TTC549 (cell line): ENCODE data around the gene FBXL4.

Experiments used
- FAIRE-seq: peaks from 2 replicates; lab custom pipeline; 2012; peaks lifted over from hg19 to GRCh38; lab: Jason Lieb, UNC

The FBXL4 gene

GRCh38 chr6:98838975-98839374 is 108.8 kb downstream of the FBXL4 start:
- no peak for FAIRE-seq

- FAIRE-seq: no peak
These were observed 109.7 kb downstream of the FBXL4 start for GRCh38 chr6:98838032-98838431.

GRCh38 chr6:98836962-98837944 is 110.5 kb downstream of the FBXL4 start:
- FAIRE-seq: no peak

GRCh38 chr6:98836025-98836961 is 111.5 kb downstream of the FBXL4 start:
- FAIRE-seq: no peak

GRCh38 chr6:98835149-98836024 is 112.4 kb downstream of the FBXL4 start:
- no peak for FAIRE-seq

- FAIRE-seq: no peak
These were observed 113.4 kb downstream of the FBXL4 start, which contains the start of gene POU3F2 for GRCh38 chr6:98834060-98835031. POU3F2 (plus strand) TSS chr6:98834574; CDS start chr6:98834874, 300 bp downstream.

- no peak for FAIRE-seq
These were observed 114.3 kb downstream of the FBXL4 start for GRCh38 chr6:98833307-98834059.

GRCh38 chr6:98833057-98833306 is 114.8 kb downstream of the FBXL4 start:
- FAIRE-seq: no peak

- FAIRE-seq: no peak
These were observed 115.3 kb downstream of the FBXL4 start for GRCh38 chr6:98832284-98833056.

GRCh38 chr6:98831959-98832283 is 115.8 kb downstream of the FBXL4 start:
- FAIRE-seq: no peak

- FAIRE-seq: no peak
These were observed 116.4 kb downstream of the FBXL4 start for GRCh38 chr6:98831057-98831958.

- no peak for FAIRE-seq
These were observed 117.6 kb downstream of the FBXL4 start for GRCh38 chr6:98830146-98830545.

- FAIRE-seq: no peak
These were observed 118.8 kb downstream of the FBXL4 start for GRCh38 chr6:98828941-98829411.

- FAIRE-seq: no peak
These were observed 119.4 kb downstream of the FBXL4 start for GRCh38 chr6:98828211-98828788.

- FAIRE-seq: no peak
These were observed 120.2 kb downstream of the FBXL4 start for GRCh38 chr6:98827295-98828159.

- FAIRE-seq: no peak
These were observed 122.0 kb downstream of the FBXL4 start for GRCh38 chr6:98825600-98826230.
